Nephron (organoid): Measurements from ENCODE around the gene PTGES.

ENCODE experiments used
- H3K27ac Mint-ChIP-seq, 3 experiments: 2 replicates each; pipeline ENCODE4 v1.8.0; 2020; ENCODE audit warnings: mixed read lengths in 3 of 3, mild to moderate bottlenecking in 2 of 3, moderate library complexity in 1 of 3
- H3K27me3 Mint-ChIP-seq: 2 replicates; pipeline ENCODE4 v1.8.0; 2021; ENCODE audit warnings: low read depth, mild to moderate bottlenecking, moderate library complexity, mixed read lengths
- H3K36me3 Mint-ChIP-seq: 2 replicates; pipeline ENCODE4 v1.8.0; 2020; ENCODE audit warnings: low read depth, mixed read lengths
- H3K4me1 Mint-ChIP-seq: 2 replicates; pipeline ENCODE4 v1.8.0; 2020; ENCODE audit warnings: mixed read lengths
- H3K4me3 Mint-ChIP-seq, 3 experiments: 2 replicates each; pipeline ENCODE4 v1.8.0; 2020; ENCODE audit warnings: mild to moderate bottlenecking in 3 of 3, mixed read lengths in 3 of 3, moderate library complexity in 2 of 3
- H3K9me3 Mint-ChIP-seq: 2 replicates; pipeline ENCODE4 v1.8.0; 2020; ENCODE audit warnings: mixed read lengths
- TF ChIP-seq, protein P1 (sequence below), 3 experiments: fragments of 200-600 bp; sonication (generic); IDR thresholded peaks; one replicate each; pipeline ENCODE4 v1.5.0; 2021; ENCODE audit warnings: antibody characterized with exemption in 3 of 3; ENCODE audit not compliant: unreplicated experiment in 3 of 3

Gene PTGES

DNA sequence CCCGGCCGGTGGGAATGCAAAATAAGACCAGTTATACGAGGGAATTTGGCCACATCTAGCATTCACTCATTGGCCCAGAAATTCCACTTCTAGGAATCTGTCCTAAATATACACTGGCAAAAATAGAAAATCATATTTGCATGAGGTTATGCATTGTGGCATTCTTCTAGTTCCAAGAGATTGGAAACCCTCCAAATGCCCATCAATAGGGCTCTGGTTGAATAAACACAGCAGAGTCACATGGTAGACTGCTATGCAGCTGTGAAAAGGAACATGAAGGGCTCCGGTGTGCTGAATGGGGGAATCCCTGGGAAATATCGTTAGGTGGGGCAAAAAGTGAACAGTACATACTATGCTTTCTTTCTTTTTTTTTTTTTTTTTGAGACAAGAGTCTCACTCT is 36.8 kb downstream of the PTGES start:
- H3K4me1 Mint-ChIP-seq: peaks cover 26% of the 10 kb centered on the region
- H3K4me3 Mint-ChIP-seq: no peak overlapping the region
- peaks cover 13% of the 10 kb centered on the region for H3K27me3 Mint-ChIP-seq
- TF ChIP-seq, protein P1, sequence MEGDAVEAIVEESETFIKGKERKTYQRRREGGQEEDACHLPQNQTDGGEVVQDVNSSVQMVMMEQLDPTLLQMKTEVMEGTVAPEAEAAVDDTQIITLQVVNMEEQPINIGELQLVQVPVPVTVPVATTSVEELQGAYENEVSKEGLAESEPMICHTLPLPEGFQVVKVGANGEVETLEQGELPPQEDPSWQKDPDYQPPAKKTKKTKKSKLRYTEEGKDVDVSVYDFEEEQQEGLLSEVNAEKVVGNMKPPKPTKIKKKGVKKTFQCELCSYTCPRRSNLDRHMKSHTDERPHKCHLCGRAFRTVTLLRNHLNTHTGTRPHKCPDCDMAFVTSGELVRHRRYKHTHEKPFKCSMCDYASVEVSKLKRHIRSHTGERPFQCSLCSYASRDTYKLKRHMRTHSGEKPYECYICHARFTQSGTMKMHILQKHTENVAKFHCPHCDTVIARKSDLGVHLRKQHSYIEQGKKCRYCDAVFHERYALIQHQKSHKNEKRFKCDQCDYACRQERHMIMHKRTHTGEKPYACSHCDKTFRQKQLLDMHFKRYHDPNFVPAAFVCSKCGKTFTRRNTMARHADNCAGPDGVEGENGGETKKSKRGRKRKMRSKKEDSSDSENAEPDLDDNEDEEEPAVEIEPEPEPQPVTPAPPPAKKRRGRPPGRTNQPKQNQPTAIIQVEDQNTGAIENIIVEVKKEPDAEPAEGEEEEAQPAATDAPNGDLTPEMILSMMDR (IDR thresholded peaks at IDR 0.05; ENCODE audit: unreplicated experiment in 3 of 3): no peak
- H3K27ac Mint-ChIP-seq: no peak overlapping the region
- H3K36me3 Mint-ChIP-seq: peaks cover 3% of the 10 kb centered on the region
- no peaks in the 10 kb centered on the region for H3K9me3 Mint-ChIP-seq

DNA sequence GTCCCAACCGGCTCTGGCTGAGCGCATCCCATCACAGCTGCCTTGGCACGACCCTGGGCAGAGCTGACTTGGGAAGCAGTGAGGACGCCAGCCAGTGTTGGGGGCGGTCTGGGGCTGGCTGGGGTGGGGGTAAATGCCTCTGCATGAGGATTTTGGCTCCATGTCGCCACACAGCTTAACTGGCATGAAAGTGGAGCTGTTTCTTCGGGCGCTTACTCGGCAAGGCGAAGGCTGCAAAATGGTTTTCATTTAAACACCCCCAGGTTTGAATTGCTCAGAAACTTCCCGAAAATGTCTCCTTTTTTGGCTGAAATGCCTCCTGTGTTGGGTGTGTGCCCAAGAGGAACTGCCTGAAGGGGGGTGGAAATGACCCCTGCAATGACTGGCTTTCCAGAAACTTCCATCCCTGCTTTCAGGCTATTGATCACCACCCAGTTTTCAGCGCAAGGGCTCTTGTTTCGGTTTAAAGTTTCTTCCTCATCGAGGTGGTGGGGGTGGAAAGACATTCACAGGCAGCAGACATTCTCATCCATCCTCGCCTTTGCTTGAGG is 38.3 kb downstream of the PTGES start:
- no peaks in the 10 kb centered on the region for H3K36me3 Mint-ChIP-seq
- TF ChIP-seq, protein P1 (IDR thresholded peaks at IDR 0.05; ENCODE audit: unreplicated experiment in 3 of 3): no peak
- H3K27me3 Mint-ChIP-seq: peaks cover 13% of the 10 kb centered on the region
- no peak overlapping the region for H3K4me3 Mint-ChIP-seq
- H3K4me1 Mint-ChIP-seq: peaks cover 26% of the 10 kb centered on the region
- no peaks in the 10 kb centered on the region for H3K9me3 Mint-ChIP-seq
- H3K27ac Mint-ChIP-seq: peak overlapping the region in 2 of 3 experiments; percentile 70 to 75

DNA sequence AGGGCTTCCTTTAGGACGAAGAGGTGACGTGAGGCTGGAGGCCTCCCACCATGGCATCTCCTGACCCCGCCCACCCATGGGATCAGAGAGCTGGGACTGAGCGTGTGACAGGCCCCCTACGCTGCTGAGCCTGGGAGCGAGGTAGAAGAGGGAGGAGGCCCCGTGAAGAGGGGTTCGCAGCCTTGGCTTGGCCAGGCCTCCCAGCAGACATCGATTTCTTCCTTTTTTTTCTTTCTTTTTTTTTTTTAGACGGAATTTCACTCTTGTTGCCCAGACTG is 39.5 kb downstream of the PTGES start:
- peaks cover 12% of the 10 kb centered on the region for H3K27me3 Mint-ChIP-seq
- no peaks in the 10 kb centered on the region for H3K36me3 Mint-ChIP-seq
- no peaks in the 10 kb centered on the region for H3K9me3 Mint-ChIP-seq
- H3K4me1 Mint-ChIP-seq: peaks cover 26% of the 10 kb centered on the region
- H3K4me3 Mint-ChIP-seq: no peak overlapping the region
- peak overlapping the region in 2 of 3 experiments; percentile 81 to 97 for H3K27ac Mint-ChIP-seq
- TF ChIP-seq, protein P1 (IDR thresholded peaks at IDR 0.05; ENCODE audit: unreplicated experiment in 3 of 3): no peak

DNA sequence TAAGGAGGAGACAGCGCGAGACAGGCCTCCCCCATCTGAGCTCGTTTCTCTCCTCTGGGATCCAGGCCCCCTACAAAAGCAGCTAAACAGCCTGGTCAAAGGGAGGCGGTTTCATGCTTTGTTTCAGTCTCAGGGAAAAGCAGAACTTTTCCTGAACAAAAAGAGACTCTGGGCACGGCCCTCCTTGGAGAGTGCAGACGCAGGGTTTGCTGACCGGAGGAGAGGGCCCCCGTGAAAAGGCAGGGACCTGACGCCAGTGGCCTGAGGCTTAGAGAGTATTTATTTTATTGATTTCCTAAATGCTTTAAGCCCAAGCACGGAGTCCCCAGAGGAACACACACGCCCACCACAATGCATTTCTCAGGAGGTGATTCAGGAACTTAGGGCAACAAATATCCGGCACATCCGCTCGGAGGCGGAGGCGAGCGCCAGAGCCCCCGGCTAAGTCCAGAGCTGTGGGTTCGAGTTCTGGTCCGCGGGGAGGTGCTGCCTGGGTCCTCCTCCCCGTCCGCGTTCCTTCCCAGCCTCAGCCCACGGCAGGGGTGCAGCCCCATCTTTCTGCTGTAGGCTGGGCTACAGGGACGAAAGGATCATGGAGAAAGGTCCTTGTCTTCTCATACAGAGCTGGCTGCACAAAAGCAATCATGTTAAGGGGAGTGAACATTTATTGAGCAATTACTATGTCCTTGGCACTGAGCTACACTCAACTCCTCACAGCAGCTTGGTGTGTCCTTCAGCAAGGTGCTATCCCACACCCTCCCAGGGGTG is 40.0 kb downstream of the PTGES start:
- Mint-ChIP-seq H3K36me3 (no peaks in the 10 kb centered on the region), H3K4me1 (peaks cover 26% of the 10 kb centered on the region), H3K9me3 (no peaks in the 10 kb centered on the region), H3K27me3 (peaks cover 17% of the 10 kb centered on the region), H3K27ac (peak overlapping the region; percentile 81 to 97 (median 91)), H3K4me3 (peak overlapping the region; percentile 17 to 23 (median 19))
- TF ChIP-seq, protein P1 (IDR thresholded peaks at IDR 0.05; ENCODE audit: unreplicated experiment in 3 of 3): no peak

DNA sequence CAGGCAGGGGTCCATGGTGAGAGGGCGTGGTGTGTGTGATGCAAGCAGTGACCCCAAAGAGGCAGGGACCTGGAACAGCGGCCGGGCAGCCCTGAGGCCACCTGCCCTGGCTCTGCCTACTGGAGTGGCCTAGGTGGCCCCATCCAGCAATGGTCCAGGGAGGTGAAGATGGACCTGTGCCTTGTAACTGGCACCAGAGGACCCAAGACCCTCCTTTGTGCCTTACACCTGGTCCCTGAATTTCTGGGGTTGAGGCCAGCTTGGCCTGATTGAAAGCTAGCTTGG is 42.7 kb downstream of the PTGES start:
- Mint-ChIP-seq H3K27ac (peak overlapping the region; percentile 37 to 83 (median 74)), H3K4me1 (peaks cover 21% of the 10 kb centered on the region)

More for the DNA sequence above, 42.7 kb downstream of the PTGES start:
- H3K4me3 Mint-ChIP-seq: no peak overlapping the region
- TF ChIP-seq, protein P1 (IDR thresholded peaks at IDR 0.05; ENCODE audit: unreplicated experiment in 3 of 3): no peak
- peaks cover 18% of the 10 kb centered on the region for H3K27me3 Mint-ChIP-seq
- no peaks in the 10 kb centered on the region for H3K9me3 Mint-ChIP-seq
- no peaks in the 10 kb centered on the region for H3K36me3 Mint-ChIP-seq
